ENCODE results near the gene NHP2.

- TF ChIP-seq POLR2A (IDR thresholded peaks at IDR 0.05) (no peak), POLR2AphosphoS5 (IDR thresholded peaks at IDR 0.05) (no peak), EP300 (IDR thresholded peaks at IDR 0.05; ENCODE audit: low read depth) (no peak)
- TF ChIP-seq, protein P1, sequence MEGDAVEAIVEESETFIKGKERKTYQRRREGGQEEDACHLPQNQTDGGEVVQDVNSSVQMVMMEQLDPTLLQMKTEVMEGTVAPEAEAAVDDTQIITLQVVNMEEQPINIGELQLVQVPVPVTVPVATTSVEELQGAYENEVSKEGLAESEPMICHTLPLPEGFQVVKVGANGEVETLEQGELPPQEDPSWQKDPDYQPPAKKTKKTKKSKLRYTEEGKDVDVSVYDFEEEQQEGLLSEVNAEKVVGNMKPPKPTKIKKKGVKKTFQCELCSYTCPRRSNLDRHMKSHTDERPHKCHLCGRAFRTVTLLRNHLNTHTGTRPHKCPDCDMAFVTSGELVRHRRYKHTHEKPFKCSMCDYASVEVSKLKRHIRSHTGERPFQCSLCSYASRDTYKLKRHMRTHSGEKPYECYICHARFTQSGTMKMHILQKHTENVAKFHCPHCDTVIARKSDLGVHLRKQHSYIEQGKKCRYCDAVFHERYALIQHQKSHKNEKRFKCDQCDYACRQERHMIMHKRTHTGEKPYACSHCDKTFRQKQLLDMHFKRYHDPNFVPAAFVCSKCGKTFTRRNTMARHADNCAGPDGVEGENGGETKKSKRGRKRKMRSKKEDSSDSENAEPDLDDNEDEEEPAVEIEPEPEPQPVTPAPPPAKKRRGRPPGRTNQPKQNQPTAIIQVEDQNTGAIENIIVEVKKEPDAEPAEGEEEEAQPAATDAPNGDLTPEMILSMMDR (IDR thresholded peaks at IDR 0.05), result no peak
Measured at GRCh38 chr5:178117923-178118701, 35.6 kb downstream of the NHP2 start.
